ENCODE data around the gene IL17RD.

- TF ChIP-seq EZH2phosphoT487 (IDR thresholded peaks at IDR 0.05; ENCODE audit: insufficient read depth, low read depth) (no peak), EZH2 (IDR thresholded peaks at IDR 0.05; ENCODE audit: insufficient read depth, poor library complexity, severe bottlenecking) (no peak)
These were observed 88.7 kb downstream of the IL17RD start for GRCh38 chr3:57076422-57076951.

Measured in GM23248 (cell line).